Stimulated activated CD4-positive, alpha-beta T cell treated with anti-CD3 and anti-CD28 coated beads, Interleukin-1b, Interleukin-23, amount 100 ng/mL, for 4 hours (primary cell): ENCODE results near the gene CREB1.

Experiments
- DNase-seq, 2 donors: peaks; one replicate each; pipeline ENCODE4 v3.0.0-alpha.2; 2020; ENCODE audit warnings: low read depth in 2 of 2

The CREB1 gene

DNA sequence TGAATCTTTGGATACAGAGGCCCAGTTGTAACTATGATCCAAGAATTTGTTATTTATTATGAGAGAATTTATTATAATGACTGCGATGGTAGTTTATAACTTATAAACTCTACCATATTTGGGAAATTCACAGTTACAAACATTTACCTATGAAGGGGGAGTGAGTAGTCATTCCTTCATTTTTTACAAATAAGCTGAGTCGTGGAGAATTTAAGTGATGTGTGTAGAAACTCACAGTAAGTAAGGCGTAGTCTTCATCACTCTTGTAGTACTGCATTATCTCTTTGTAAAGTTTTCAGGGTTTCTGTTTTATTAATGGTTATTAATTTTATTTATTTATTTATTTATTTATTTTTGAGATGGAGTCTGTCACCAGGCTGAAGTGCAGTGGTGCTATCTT is 13.5 kb downstream of the CREB1 start:
- no peak for DNase-seq

DNA sequence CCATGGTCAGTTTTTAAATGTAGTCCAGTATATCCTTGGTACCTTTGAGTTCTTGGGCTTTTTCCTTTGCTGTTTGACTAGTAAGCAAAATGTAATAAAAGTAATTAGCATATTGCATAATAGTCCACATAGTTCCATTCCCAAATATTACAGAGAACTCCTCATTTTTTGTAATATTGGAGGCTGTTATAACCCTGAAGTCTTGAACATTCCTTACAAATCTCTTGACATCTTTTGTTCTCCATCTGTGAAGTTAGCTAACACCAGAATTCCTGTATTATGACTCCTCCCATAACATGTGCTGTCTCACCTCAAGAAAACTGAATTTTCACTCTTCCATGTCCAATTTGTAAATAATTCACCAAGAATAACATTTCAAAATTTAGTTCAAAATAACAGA is 17.1 kb downstream of the CREB1 start:
- DNase-seq: no peak

DNA sequence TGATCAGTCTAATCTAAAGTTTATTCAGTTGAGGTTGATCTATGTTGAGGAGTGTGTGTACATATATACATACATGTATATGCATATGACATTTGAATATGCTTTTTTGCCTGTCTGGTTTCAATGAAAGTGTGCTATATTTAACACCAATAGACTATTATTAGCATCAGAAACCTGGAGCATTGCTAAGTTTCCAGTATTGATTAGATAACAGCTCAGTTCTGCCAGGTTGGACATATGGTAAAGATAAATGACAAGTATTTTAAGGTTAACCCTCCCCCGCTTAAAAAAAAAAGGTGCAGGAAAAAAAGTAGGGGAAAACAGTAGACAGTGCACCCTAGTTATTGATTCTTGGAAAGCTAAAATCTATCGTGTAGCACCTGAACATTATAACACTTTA is 19.4 kb downstream of the CREB1 start:
- DNase-seq: no peak

DNA sequence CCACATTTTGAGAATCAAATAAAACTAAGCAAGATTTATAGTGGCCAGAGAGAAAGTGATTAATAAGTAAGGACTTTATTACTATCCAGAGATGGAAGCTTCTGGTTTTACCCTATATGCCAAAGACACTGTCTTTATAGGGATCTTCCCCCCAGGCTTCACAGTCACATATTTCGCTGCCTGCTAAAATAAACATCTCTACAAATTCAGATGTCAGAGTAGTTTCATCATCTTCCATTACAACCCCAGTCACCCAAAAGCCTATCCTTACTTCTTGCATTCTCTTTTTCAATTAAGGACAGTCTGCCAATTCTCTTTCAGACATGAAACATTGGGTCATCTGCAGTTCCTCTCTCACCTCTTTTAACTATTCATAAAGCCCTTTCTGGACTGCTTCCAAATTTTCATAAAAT is 28.3 kb downstream of the CREB1 start:
- no peak for DNase-seq

DNA sequence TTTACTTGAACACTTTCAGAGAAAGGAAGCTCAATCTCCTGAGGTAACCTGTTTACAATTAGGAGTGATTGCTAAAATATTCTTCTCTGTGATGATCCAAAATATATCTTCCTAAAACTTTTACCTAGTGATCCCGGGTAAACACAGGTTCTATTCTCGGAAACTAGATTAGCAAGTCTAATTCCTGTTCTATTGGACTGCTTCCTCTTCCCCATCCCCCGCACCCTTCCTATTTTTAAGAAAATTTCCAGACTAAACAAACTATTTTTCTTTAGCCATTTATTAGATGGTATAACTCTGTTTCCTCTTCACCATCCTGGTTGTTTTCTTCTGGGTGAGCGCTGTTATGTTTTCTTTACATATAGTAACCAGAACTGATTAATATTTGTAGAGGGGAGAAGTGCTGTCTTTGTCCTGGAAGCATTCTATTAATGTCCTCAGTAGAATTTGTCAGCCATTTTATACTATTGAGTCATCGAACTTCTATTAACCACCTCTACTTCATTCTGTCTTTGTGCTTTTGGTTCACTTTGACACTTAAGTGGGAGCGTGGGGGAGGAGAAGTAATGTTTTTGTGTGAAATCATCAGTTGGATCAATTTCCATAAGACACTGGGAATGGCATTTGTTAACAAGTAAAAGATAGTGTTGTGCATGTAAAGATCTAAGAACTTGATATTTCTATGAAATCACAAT is 31.8 kb downstream of the CREB1 start:
- DNase-seq: no peak

DNA sequence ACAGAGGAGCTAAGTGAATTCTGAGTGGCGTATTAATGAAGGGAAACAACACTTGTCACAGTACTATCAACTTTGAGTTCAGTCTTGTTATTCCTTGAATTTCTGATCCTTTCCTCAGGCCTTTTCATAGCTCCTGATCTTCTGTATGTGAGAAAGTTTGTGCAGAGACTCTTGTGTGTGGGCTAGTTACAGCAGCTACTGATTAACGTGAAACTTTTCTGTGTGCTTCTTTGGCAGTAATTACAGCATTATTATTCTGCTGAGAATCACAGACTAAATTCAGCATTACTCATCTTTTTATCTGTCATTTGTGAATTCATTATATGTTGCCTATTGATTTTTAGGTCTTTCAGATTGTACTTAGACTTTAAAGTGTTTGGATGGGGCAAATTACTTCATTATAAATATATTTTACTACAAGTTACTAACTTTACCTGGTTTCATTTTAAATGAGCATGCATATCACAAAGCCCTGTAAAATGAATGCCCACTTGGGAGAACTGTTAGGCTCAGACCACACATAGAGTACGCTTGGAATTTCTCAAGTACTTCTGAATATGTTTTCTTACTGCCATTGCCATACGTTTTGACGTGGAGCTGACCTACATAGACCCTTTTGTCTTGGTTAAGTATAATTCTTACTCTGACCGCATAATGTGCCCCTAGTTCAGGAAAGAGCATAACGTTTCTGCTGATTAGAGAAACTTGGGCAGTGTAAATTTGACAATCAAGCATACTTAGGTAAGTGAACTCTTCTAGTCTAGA is 36.2 kb downstream of the CREB1 start:
- no peak for DNase-seq

DNA sequence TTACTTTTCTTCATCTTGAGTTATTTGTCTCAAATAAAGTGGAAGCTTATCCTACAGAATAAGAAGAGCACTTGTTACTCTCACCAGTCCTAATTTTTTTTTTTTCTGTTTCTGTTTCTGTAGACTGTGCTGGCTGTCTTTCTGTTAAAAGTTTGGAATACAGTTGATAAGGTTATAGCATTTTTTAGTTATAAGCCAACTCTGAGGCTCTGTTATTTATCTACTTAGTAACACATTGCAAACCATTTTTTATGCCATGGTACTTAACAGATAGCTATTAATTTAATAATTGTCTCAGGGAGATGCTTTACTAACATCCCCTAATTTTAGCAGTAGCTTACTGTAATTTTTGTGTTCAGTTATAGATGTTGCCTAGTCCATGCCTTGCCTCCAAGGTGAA is 37.9 kb downstream of the CREB1 start:
- no peak for DNase-seq

DNA sequence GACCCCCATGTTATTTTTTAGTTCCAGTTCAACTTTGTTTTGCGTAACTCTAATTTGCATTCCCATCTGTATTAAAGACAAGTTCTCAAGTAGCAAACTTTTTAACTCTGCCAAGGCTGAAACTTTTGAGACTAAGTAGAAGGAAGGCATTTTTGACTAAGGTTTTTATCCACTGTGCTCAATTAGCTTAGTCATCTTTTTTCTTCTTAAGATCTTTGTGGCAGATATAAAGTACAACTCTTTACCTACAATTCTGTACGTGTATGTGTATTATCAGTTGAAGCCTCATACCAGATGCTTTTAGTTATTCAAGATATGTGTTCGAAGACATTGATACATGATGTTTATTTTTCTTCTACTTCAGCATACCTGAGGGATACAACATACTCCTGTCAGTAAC is 41.6 kb downstream of the CREB1 start:
- DNase-seq: no peak

DNA sequence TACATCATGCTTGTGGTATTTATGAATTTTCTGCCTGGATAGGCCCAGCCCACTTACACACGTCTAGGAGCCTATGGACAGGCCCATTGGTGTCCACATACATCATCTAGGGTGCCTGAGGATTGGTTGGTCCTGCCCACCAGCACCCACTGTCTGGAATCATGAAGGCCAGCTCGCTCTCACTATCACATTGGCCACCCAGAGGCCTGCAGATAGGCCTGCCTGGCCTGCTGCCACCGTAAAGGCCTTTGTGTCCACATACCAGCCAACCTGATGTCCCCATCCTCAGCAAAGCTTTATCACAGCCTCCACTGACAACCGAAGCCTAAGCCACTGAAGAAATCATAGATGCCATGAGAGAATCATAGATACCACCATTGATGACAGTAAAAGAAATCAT is 55.2 kb downstream of the CREB1 start:
- DNase-seq: no peak

DNA sequence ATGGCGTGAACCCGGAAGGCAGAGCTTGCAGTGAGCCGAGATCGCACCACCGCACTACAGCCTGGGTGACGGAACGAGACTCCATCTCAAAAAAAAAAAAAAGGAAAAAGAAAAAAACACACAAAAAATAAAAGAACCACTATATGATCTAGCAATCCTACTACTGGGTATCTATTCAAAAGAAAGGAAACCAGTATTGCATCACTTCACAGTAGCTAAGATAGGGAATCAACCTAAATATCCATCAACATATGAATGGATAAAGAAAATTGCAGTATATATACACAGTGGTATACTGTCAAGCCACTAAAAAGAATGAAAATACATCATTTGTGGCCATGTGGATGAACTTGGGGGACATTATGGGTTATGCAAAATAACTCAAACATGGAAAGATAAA is 57.5 kb downstream of the CREB1 start:
- DNase-seq: no peak

DNA sequence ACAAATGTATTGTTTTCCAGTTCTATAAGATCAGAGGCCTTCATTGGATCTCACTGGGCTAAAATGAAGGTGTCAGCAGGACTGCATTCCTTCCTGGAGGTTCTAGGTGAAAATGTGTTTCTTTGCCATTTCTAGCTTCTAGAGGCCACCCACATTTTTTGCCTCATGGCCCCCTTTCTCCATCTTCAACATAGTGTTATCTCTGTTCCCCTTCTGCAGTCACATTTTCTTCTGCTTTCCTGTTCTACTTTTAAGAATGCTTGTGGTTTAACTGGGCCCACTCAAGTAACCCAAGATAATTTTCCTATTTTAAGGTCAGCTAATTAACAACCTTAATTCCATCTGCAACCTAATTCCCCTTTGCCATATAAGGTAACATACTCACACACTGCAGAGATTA is 59.4 kb downstream of the CREB1 start:
- DNase-seq: no peak

DNA sequence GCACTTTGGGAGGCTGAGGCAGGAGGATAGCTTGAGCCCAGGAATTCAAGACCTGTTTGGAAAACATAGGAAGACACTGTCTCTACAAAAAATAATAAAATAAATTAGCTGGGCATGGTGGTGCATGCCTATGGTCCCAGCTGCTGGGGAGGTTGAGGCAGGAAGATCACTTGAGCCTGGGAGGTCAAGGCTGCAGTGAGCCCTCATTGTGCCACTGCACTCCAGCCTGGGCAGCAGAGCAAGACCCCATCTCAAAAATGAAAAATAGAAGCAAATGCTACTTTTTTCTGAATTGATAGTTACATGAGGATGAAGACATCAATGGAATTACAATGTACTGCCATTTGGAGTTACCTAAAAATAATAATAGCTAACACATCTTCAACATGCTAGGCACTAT is 63.5 kb downstream of the CREB1 start:
- no peak for DNase-seq

DNA sequence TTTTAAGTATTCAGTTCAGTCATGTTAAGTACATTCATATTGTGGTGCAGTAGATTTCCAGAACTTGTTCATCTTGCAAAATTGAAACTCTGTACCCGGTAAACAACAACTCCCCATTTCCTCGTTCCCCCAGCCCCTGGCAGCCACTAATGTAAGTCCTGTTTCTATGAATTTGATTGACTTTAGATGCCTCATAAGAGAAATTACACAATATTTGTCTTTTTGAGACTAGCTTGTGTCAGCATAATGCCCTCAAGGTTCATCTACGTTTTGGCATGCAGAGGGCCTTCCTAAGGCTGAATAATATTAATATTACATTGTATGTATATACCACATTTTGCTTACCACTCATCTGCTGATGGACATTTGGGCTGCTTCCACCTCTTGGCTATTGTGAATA is 64.5 kb downstream of the CREB1 start:
- no peak for DNase-seq

DNA sequence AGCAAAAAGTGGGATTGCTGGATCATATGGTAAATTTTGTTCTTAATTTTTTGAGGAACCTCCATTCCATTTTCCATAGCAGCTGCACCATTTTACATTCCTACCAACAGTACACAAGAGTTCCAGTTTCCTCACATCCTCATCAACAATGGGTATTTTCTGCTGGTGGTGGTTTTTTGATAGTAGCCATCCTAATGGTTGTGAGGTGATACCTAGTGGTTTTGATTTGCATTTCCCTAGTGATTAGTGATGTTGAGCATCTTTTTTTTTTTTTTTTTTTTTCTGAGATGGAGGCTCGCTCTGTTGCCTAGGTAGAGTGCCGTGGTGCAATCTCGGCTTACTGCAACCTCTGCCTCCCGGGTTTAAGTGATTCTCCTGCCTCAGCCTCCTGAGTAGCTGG is 65.0 kb downstream of the CREB1 start:
- DNase-seq: no peak

DNA sequence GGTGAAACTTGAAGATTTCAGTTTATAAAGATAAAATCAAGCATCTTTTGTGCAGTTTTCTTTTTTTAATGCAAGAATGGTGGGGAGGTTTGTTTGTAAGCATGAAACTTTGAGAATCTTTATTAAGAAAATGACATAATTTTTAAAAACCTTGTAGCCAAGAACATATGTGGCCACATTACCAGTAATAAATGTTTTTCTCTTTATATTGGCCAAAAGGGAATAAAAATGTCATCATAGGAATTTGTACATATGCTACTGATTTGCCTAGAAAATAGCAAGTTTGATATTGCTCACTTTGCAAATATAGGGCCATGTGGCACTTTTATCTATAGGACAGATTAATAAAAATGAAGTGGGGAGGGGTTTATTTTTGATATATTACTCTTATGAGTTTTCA is 69.9 kb downstream of the CREB1 start:
- DNase-seq: no peak

DNA sequence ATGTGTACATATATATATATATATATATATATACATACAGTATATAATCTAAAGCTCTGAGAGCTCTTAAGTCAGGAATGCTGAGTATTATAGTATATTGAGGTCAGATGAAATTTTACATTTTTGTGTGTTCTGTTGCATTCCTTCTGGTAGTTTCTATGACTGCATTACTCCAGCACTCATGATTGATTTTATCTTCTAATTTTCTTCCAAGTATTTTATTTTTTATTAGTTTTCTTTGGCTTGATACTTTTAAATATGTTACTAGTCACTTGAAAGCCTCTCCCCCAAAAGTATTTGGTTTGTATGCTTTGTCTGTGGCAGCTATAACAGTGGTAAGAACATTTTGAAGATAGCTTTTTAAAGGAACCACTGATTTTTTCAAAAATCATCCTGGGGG is 70.5 kb downstream of the CREB1 start:
- DNase-seq: no peak

DNA sequence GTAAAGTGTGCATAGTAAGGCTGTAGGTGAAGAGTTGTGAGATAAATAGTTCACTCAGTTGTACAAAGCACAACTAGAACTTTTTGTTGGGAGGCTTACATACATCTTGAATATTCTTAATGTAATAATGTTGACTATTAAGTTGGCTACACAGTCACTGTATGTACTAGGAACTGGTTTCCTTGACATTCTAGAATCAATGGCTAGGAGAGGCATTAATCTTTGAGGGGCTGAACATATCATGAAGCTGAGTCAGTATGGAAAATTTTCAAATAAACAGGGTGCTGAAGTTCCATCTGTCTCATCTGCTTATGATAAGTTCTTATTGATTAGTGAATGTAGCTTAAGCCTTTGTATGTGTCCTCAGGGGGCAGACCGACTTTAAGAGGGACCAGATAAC is 72.0 kb downstream of the CREB1 start:
- no peak for DNase-seq

DNA sequence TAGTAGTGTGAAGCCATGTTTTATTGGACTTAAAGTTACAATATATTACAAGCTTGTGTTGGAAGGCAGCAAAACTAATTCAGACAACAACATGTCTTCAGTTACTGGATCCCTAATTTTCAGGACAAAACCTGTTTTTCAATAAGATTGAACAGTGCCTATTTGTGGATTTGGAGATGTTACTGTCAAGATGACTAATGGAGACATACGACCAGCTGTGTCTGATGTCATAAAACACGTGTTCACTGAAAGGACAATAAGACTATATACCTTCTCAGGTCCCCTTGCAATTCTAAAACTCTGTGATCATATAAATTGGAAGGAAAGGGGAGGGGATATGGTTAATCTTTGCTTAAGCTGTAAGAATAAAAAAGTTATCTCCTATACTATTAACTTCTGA is 73.7 kb downstream of the CREB1 start:
- DNase-seq: no peak

DNA sequence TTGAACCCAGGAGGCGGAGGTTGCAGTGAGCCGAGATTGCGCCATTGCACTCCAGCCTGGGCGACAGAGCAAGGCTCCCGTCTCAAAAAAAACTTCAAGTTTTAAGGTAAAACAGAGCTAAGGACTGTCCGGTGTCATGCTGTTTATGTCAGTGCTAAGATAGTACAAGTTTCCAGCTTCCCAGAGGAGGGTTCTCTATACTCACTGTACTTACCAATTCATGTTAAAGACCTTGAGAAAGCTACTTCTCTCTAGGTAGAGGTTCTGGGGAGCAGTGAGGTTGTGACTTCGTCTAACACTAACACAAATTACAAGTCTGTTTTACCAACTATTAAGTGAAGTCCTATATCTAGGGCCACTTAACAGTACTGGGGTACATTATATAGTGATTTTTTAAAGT is 76.6 kb downstream of the CREB1 start:
- DNase-seq: no peak

DNA sequence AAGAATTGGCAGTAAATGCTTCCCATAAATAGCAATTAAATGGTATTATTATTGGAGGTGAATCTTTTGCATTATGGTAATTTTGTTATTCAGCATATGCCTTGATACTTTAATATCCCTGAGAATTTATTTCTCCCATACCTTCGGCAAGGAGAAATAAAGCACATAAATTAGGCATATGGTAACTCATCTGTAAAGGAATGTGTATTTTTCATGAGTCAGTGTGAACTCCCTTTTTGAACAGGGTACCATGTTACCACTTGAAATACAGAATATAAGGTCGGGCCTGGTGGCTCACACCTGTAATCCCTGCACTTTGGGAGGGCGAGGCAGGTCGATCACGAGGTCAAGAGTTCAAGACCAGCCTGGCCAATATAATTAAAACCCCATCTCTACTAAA is 77.1 kb downstream of the CREB1 start:
- no peak for DNase-seq

DNA sequence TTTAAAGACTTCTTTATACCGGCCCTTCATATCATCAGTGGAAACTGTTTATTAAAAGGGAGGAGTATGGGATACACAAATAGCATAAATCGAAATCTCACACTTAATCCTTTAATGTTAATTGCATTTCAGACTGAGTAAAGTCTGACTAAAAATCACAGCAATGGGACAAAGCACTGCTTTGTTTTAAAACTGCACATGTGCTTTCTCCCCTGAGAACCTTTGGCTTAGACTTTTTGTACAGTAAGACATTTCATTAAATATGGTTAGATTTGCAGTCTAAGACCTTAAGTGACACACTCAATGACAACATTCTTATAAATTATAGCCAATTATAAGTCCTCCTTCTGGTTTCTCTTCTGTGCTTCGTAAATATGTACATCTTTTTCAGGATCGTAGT is 83.0 kb downstream of the CREB1 start:
- DNase-seq: no peak

DNA sequence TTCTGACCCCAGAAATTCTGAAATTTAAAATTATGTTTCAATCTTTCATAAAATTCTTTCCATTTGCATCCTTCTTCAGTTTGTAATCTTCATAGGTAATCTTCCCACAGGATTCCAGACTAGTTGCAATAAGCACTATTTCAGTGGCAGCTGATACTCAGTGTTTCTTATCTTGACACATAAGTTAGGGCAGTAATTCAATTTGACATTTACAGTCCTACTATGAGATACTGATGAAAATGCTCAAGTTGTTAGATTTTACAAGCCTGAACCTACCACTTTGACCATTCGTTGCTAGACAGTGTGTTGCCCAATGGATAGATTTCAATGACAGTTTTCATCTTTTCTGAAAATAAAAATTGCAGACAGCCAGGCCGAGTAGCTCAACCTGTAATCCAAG is 85.1 kb downstream of the CREB1 start:
- no peak for DNase-seq

DNA sequence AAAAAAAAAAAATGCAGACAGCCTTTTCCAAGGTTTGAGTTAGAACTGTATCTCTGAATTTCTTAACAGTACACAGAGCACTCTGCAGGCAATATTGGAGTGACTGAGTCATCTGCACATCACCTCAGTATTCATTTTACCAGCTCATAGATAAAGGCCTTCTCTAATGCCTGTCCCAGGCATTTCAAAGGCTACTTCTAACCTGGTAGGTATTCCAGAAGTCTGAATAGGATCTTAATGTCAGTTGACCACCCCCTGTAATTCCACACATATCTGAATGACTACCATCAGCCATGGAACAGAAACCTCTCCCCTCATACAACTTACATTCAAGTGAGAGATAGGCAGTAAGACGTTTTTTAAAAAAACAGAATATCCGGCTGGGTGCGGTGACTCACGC is 86.4 kb downstream of the CREB1 start:
- no peak for DNase-seq
